KG1 (cell line): ENCODE data around the gene OR2AK2.
A peak's percentile ranks its signal among the peaks of the same experiment; 100 is the strongest.

ENCODE experiments used
- DNase-seq: peaks from one replicate; lab custom pipeline; 2025; lab: John Stamatoyannopoulos, UW

Gene OR2AK2

GRCh38 chr1:247964933-247965332 is at the start of gene OR2AK2:
Gene OR2AK2, plus strand, starts transcription at chr1:247965233. Its CDS starts 144 bp downstream, at chr1:247965377.
- no peak for DNase-seq

GRCh38 chr1:247919952-247920351 is 45.1 kb upstream of the OR2AK2 start, which contains the start of gene OR2T8:
Gene OR2T8, plus strand, starts transcription at chr1:247920252. Its CDS starts 766 bp downstream, at chr1:247921018.
- DNase-seq, result no peak

- DNase-seq, result no peak
Observed at GRCh38 chr1:247923941-247924340, 41.1 kb upstream of the OR2AK2 start.

GRCh38 chr1:247924868-247925267 is 40.2 kb upstream of the OR2AK2 start, which contains the start of gene OR2AJ1:
Gene OR2AJ1, plus strand, starts transcription at chr1:247924889. Its CDS starts 8,880 bp downstream, at chr1:247933769.
- no peak for DNase-seq

- DNase-seq, result no peak
Observed at GRCh38 chr1:247933989-247934388, 31.0 kb upstream of the OR2AK2 start.

GRCh38 chr1:247935781-247936180 is 29.3 kb upstream of the OR2AK2 start:
- no peak for DNase-seq

GRCh38 chr1:247936415-247936814 is 28.6 kb upstream of the OR2AK2 start:
- DNase-seq, result no peak

GRCh38 chr1:247936965-247937734 is 27.9 kb upstream of the OR2AK2 start:
- peak; percentile 81 for DNase-seq

GRCh38 chr1:247942624-247943023 is 22.4 kb upstream of the OR2AK2 start:
- DNase-seq, result no peak

GRCh38 chr1:247948558-247948957 is 16.5 kb upstream of the OR2AK2 start, which contains the start of gene OR2L8:
Gene OR2L8, plus strand, starts transcription at chr1:247948858. Its CDS starts 0 bp downstream, at chr1:247948858.
- no peak for DNase-seq

GRCh38 chr1:247953408-247953807 is 11.6 kb upstream of the OR2AK2 start:
- no peak for DNase-seq

GRCh38 chr1:247961791-247962190 is 3.2 kb upstream of the OR2AK2 start:
- DNase-seq, result no peak

- DNase-seq, result no peak
Observed at GRCh38 chr1:247962911-247963588, 2.0 kb upstream of the OR2AK2 start.

GRCh38 chr1:247966532-247967204 is 1.6 kb downstream of the OR2AK2 start:
- DNase-seq, result no peak

- no peak for DNase-seq
Observed at GRCh38 chr1:247992986-247993385, 28.0 kb downstream of the OR2AK2 start.

GRCh38 chr1:247998811-247999210 is 33.8 kb downstream of the OR2AK2 start:
- DNase-seq, result no peak

GRCh38 chr1:248000169-248000568 is 35.1 kb downstream of the OR2AK2 start:
- no peak for DNase-seq

GRCh38 chr1:248007778-248008177 is 42.7 kb downstream of the OR2AK2 start:
- DNase-seq, result no peak

GRCh38 chr1:248009681-248010080 is 44.6 kb downstream of the OR2AK2 start:
- no peak for DNase-seq

GRCh38 chr1:248013229-248013710 is 48.2 kb downstream of the OR2AK2 start, which contains the start of gene OR2L5:
Gene OR2L5, plus strand, starts transcription at chr1:248013660. Its CDS starts 8,288 bp downstream, at chr1:248021948.
- no peak for DNase-seq

- no peak for DNase-seq
Observed at GRCh38 chr1:248015803-248016202, 50.8 kb downstream of the OR2AK2 start.
